HCT116 (cell line): ENCODE results near the gene FKBP15. TPM values are rescaled to one million over a fixed set of nuclear protein-coding genes. Genes with fewer than 3 reads are reported as not detected.

Experiments
- ATAC-seq: fragments of 200-7000 bp; cut with Tn5 transposase; 2 replicates; pipeline ENCODE4 v1.9.1; 2020; ENCODE audit warnings: mild to moderate bottlenecking, moderate library complexity
- BruUV-seq: library from RNA; stranded (reverse); fragments of 400-500 nt; replicated peaks from 2 replicates; lab custom pipeline; 2021; lab: Mats Ljungman, UMichigan
- CTCF ChIA-PET: fragments of 300-600 bp; sonication (Branson Sonifier 250); formaldehyde crosslinking; loops from one replicate; lab custom pipeline; 2021; ENCODE audit warnings: antibody characterized with exemption; lab: Charles Lee
- POLR2A ChIA-PET: fragments of 300-600, 350-600 bp; sonication (Branson Sonifier 250); formaldehyde crosslinking; loops from one replicate; lab custom pipeline; 2021; ENCODE audit warnings: antibody characterized with exemption; lab: Charles Lee
- RAD21 ChIA-PET, 2 experiments: fragments of 300-600 bp; sonication (Branson Sonifier 250); formaldehyde crosslinking; loops; one replicate each; lab custom pipeline; 2023; ENCODE audit warnings: low total read pairs in 2 of 2; ENCODE audit not compliant: uncharacterized antibody in 2 of 2, unreplicated experiment in 2 of 2, low non-redundant PET in 1 of 2; lab: Charles Lee
- DNase-seq: peaks from one replicate; pipeline ENCODE4 v3.0.0-alpha.2; 2010; ENCODE audit warnings: low read depth, low spot score
- H2AFZ ChIP-seq: fragments of 200-600 bp; shearing (Covaris generic), sonication (generic); 2 replicates; pipeline ENCODE4 v1.6.1; 2017; ENCODE audit warnings: low read depth, mixed run types, mixed read lengths, antibody characterized with exemption, low read length; ENCODE audit not compliant: poor library complexity, severe bottlenecking
- H3K27ac ChIP-seq: 2 replicates; pipeline ENCODE4 v1.5.1; 2012; ENCODE audit warnings: low read depth, low read length
- H3K27me3 ChIP-seq: fragments of 200-600 bp; sonication (generic); 2 replicates; pipeline ENCODE4 v1.6.1; 2016; ENCODE audit warnings: mixed run types, low read length, mixed read lengths; ENCODE audit not compliant: insufficient read depth
- H3K36me3 ChIP-seq, 2 experiments: fragments of 200-500 bp in 1 of 2; fragments of 200-600 bp in 1 of 2; sonication (Bioruptor generic) in 1 of 2; sonication (generic) in 1 of 2; 2 replicates each; pipeline versions ENCODE4 v1.5.1 to v1.6.1; 2014 to 2016; ENCODE audit warnings: low read length in 2 of 2, inconsistent platforms in 1 of 2, mixed read lengths in 1 of 2, mixed run types in 1 of 2; ENCODE audit not compliant: insufficient read depth in 2 of 2, control insufficient read depth in 1 of 2
- H3K4me1 ChIP-seq, 2 experiments: fragments of 200-600 bp in 1 of 2; sonication (generic) in 1 of 2; 2 replicates each; pipeline versions ENCODE4 v1.5.1 to v1.6.1; 2012 to 2017; ENCODE audit warnings: low read length in 2 of 2, inconsistent platforms in 1 of 2, mild to moderate bottlenecking in 1 of 2, mixed read lengths in 1 of 2, mixed run types in 1 of 2, moderate library complexity in 1 of 2; ENCODE audit not compliant: insufficient read depth in 2 of 2, control insufficient read depth in 1 of 2
- H3K4me2 ChIP-seq: fragments of 200-600 bp; sonication (generic); 2 replicates; pipeline ENCODE4 v1.6.1; 2017; ENCODE audit warnings: mixed run types, low read length, mixed read lengths
- H3K4me3 ChIP-seq, 2 experiments: fragments of 200-600 bp in 1 of 2; sonication (generic) in 1 of 2; replicated peaks in 1 of 2; 2 replicates each; pipeline ENCODE4 v1.5.1; 2011 to 2016; ENCODE audit warnings: low read length in 2 of 2, control low read depth in 1 of 2, low read depth in 1 of 2, mild to moderate bottlenecking in 1 of 2, mixed read lengths in 1 of 2, mixed run types in 1 of 2
- H3K79me2 ChIP-seq: fragments of 200-600 bp; sonication (generic); 2 replicates; pipeline ENCODE4 v1.6.1; 2017; ENCODE audit warnings: mild to moderate bottlenecking, mixed run types, low read length, moderate library complexity, mixed read lengths; ENCODE audit not compliant: insufficient read depth
- H3K9ac ChIP-seq: fragments of 200-600 bp; sonication (generic); 2 replicates; pipeline ENCODE4 v1.6.1; 2016; ENCODE audit warnings: low read length, mixed read lengths
- H3K9me2 ChIP-seq: fragments of 200-600 bp; sonication (generic), shearing (Covaris generic); 2 replicates; pipeline ENCODE4 v1.6.1; 2017; ENCODE audit warnings: mixed run types, mild to moderate bottlenecking, moderate library complexity; ENCODE audit not compliant: insufficient read depth
- H3K9me3 ChIP-seq, 2 experiments: fragments of 200-500 bp in 1 of 2; fragments of 200-600 bp in 1 of 2; sonication (Bioruptor generic) in 1 of 2; sonication (generic) in 1 of 2; 2 replicates each; pipeline ENCODE4 v1.6.1; 2014 to 2017; ENCODE audit warnings: low read length in 2 of 2, mixed read lengths in 2 of 2, inconsistent platforms in 1 of 2, low read depth in 1 of 2, mild to moderate bottlenecking in 1 of 2, mixed run types in 1 of 2, moderate library complexity in 1 of 2; ENCODE audit not compliant: control insufficient read depth in 1 of 2, insufficient read depth in 1 of 2
- H4K20me1 ChIP-seq: fragments of 200-600 bp; sonication (generic), shearing (Covaris generic); 2 replicates; pipeline ENCODE4 v1.6.1; 2017; ENCODE audit warnings: mixed run types, mild to moderate bottlenecking, moderate library complexity; ENCODE audit not compliant: insufficient read depth
- CBX3 ChIP-seq: IDR thresholded peaks from 2 replicates; pipeline ENCODE4 v1.6.1; 2012; ENCODE audit warnings: low read depth
- CEBPB ChIP-seq: IDR thresholded peaks from 2 replicates; pipeline ENCODE4 v1.6.1; 2012; ENCODE audit warnings: low read depth
- FOSL1 ChIP-seq: IDR thresholded peaks from 2 replicates; pipeline ENCODE4 v1.6.1; 2012; ENCODE audit warnings: low read depth
- POLR2A ChIP-seq: IDR thresholded peaks from 2 replicates; pipeline ENCODE4 v1.7.0; 2011; ENCODE audit warnings: borderline replicate concordance; ENCODE audit not compliant: insufficient read depth, insufficient read length; ENCODE audit errors: extremely low read depth
- RAD21 ChIP-seq: IDR thresholded peaks from 2 replicates; pipeline ENCODE4 v1.6.1; 2012; ENCODE audit warnings: low read depth, mild to moderate bottlenecking
- REST ChIP-seq: IDR thresholded peaks from 2 replicates; pipeline ENCODE4 v1.6.1; 2012; ENCODE audit warnings: low read depth
- YY1 ChIP-seq: IDR thresholded peaks from 2 replicates; pipeline ENCODE4 v1.6.1; 2011; ENCODE audit warnings: low read length, low read depth, moderate library complexity, mild to moderate bottlenecking; ENCODE audit not compliant: insufficient replicate concordance; ENCODE audit errors: extremely low read depth
- ZFX ChIP-seq: fragments of 450-650 bp; IDR thresholded peaks from 2 replicates; pipeline ENCODE4 v1.6.1; 2017
- ZNF274 ChIP-seq: fragments of 200-500 bp; sonication (Bioruptor generic); IDR thresholded peaks from 2 replicates; pipeline ENCODE4 v1.6.1; 2014; ENCODE audit warnings: mild to moderate bottlenecking, low read depth, low read length, inconsistent platforms
- intact Hi-C: fragments of 100-400 bp; cut with micrococcal nuclease; formaldehyde crosslinking; loops from 2 replicates; pipeline ENCODE4 v1.10.0; 2022
- total RNA-seq: library from RNA; stranded (reverse); gene quantifications from one replicate; pipeline ENCODE4 v1.2.1, GENCODE V29; 2021; ENCODE audit not compliant: unreplicated experiment

The FKBP15 gene
- total RNA-seq, 1 experiment from 2014 or later: 13.8 TPM

DNA sequence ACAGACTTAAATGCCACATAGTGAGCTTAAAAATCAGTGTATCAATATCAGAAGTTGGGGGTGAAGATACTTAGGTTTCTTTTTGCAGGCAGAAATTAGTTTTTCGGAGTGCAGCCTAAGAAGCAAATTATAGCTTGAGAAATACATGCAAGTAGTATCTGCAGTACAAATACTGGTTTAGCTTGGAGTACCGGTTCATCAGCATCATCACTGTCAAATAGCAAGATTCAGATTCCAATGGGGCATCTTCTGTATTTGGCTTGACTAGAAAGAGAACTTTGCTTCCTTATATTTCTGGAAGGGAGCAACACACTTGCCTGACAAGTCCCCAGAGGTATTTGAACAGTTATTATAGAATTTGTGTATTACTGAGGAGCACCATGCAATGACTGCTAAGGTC lies 20.1 kb upstream of the FKBP15 start:
- CTCF ChIA-PET: no interaction called here

More for the DNA sequence above, 20.1 kb upstream of the FKBP15 start:
- no peak for ATAC-seq
- RAD21 ChIA-PET: no interaction called here
- POLR2A ChIA-PET: interaction anchor here (0.7 kb wide), 1 partner anchor 20 kb away, joined by 3 read pairs; the partner anchor contains the start of genes FKBP15 and SLC31A1
- H3K79me2 ChIP-seq: no peaks in the 10 kb centered on the region; the same call in 1 of the 2 replicates
- no peaks in the 10 kb centered on the region for H4K20me1 ChIP-seq
- no peak for DNase-seq
- intact Hi-C loops: no loop called here
- H3K27me3 ChIP-seq: no peaks in the 10 kb centered on the region
- H3K36me3 ChIP-seq: no peaks in the 10 kb centered on the region
- H3K9ac ChIP-seq: no peak overlapping the region
- H3K4me1 ChIP-seq: peaks cover 0 to 8% of the 10 kb centered on the region in 2 experiments; a peak in 3 of 4 replicates
- H3K27ac ChIP-seq: no peak overlapping the region
- TF ChIP-seq POLR2A (no peak), CEBPB (no peak), ZNF274 (no peak), FOSL1 (no peak), REST (no peak), YY1 (no peak), RAD21 (no peak), CBX3 (no peak), ZFX (no peak)
- H3K4me2 ChIP-seq: no peak overlapping the region
- no TSS peak for BruUV-seq
- no peak overlapping the region for H3K4me3 ChIP-seq
- no peak overlapping the region for H2AFZ ChIP-seq
- H3K9me2 ChIP-seq: no peaks in the 10 kb centered on the region
- H3K9me3 ChIP-seq: no peaks in the 10 kb centered on the region
